GM06990 (cell line): ENCODE results near the gene MFSD6.

ENCODE experiments used
- DNase-seq: peaks from one replicate; pipeline ENCODE4 v3.0.0-alpha.2; 2011; ENCODE audit not compliant: insufficient read length; ENCODE audit errors: extremely low read depth
- H3K27me3 ChIP-seq: replicated peaks from 2 replicates; pipeline ENCODE4 v1.6.0; 2011; ENCODE audit warnings: low read length; ENCODE audit not compliant: control insufficient read depth, insufficient read depth
- H3K36me3 ChIP-seq: 2 replicates; pipeline ENCODE4 v1.5.1; 2011; ENCODE audit warnings: low read length; ENCODE audit not compliant: control insufficient read depth, insufficient read depth
- H3K4me3 ChIP-seq: replicated peaks from 2 replicates; pipeline ENCODE4 v1.5.1; 2011; ENCODE audit warnings: low read depth, mild to moderate bottlenecking, control low read depth, low read length
- TF ChIP-seq, protein P1 (sequence below): IDR thresholded peaks from 2 replicates; pipeline ENCODE4 v1.5.1; 2011; ENCODE audit warnings: low read length, control low read depth, mild to moderate bottlenecking, inconsistent platforms; ENCODE audit not compliant: insufficient read depth, poor library complexity, severe bottlenecking

MFSD6 gene

DNA sequence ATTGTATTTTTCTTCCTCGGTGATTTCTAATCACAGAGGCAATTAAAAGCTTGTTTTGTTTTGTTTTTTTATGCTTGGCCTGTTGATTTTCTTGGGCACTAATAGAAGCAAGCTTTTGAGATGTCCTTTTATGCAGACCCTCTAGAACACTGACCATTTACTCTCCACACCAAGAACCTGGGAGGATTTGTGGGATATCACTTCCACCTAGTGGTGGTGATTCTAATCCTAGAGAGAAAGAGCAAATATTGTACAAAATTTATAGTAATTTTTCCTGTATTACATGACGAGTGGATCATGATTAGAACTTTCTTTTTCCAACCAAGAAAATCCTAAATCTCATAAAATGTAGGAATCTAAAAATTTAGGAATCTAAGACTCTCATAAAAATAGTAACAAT, 102.9 kb downstream of the MFSD6 start:
- no peak overlapping the region for H3K4me3 ChIP-seq

DNA sequence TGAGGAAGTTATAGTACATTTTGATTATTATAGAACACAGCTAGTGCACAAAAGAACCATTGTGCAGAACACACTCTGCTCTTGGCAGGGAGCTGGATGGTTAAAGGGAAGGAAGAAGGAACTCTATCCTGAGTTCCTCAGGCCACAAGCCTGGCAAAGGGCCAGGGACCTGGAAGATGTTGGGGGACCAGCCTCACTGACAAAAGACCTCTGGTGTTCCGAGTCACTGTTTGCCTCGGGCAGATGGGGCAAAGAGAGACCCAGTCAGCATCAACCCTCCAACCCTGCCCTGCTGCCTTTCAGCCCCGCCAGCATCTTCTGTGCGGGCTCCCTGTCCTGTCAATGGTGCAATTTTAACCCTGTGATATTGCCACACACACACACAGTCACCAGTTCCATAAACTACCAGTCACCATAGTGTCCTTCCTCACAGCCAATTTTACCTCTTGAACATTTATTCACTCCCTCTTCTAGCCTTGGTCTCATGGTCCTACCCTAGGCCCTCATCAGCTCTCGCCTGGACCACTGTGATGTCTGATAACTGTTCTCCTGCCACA, 104.5 kb downstream of the MFSD6 start:
- Histone ChIP-seq H3K4me3 (no peak overlapping the region), H3K27me3 (no peaks in the 10 kb centered on the region), H3K36me3 (peaks cover 7% of the 10 kb centered on the region)
- DNase-seq: no peak
- TF ChIP-seq, protein P1, sequence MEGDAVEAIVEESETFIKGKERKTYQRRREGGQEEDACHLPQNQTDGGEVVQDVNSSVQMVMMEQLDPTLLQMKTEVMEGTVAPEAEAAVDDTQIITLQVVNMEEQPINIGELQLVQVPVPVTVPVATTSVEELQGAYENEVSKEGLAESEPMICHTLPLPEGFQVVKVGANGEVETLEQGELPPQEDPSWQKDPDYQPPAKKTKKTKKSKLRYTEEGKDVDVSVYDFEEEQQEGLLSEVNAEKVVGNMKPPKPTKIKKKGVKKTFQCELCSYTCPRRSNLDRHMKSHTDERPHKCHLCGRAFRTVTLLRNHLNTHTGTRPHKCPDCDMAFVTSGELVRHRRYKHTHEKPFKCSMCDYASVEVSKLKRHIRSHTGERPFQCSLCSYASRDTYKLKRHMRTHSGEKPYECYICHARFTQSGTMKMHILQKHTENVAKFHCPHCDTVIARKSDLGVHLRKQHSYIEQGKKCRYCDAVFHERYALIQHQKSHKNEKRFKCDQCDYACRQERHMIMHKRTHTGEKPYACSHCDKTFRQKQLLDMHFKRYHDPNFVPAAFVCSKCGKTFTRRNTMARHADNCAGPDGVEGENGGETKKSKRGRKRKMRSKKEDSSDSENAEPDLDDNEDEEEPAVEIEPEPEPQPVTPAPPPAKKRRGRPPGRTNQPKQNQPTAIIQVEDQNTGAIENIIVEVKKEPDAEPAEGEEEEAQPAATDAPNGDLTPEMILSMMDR: no peak

More for the DNA sequence above, 102.9 kb downstream of the MFSD6 start:
- no peaks in the 10 kb centered on the region for H3K27me3 ChIP-seq
- TF ChIP-seq, protein P1: peak; percentile 27
- no peak for DNase-seq
- H3K36me3 ChIP-seq: peaks cover 8% of the 10 kb centered on the region

DNA sequence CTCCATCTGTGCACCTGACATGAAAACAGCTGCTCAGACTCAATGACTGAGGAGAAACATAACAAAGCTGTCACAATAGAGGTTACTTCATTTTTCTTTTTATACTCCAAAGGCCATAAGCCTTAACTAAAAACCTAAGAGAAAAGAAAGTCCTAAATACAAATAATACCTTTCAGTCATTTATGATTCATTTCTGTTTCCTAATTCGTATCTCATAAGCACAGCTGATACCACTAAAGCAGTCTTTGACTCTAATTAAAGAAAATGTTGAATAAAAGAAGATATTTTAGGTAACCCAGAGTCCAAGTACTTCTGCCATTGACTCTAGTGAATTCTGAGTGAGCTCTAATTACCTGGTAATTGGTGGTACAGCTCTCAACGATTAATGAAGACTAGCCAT, 105.7 kb downstream of the MFSD6 start:
- Histone ChIP-seq H3K27me3 (no peaks in the 10 kb centered on the region), H3K36me3 (peaks cover 4% of the 10 kb centered on the region; the same call in 1 of the 2 replicates), H3K4me3 (no peak overlapping the region)
- DNase-seq: peak; percentile 33
- TF ChIP-seq, protein P1: no peak

DNA sequence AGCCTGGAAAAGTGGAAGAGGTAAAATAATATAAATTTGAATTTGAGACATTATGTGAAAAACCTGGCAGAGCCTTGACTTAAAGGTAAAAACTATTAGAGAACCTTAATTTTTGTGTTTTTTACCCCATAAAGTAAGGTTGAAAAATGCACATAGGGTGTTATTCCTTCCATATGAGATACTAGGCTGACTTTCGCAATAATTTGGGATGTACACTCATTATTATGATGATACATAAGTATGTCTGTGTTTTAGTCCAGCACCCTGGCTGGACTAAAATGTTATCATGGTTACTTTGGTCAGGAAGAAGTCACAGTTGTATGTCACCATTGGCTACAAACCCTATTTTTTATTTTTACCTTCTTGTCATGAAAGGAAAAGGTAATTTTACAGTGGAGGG, 106.5 kb downstream of the MFSD6 start:
- H3K27me3 ChIP-seq: no peaks in the 10 kb centered on the region
- peaks cover 2% of the 10 kb centered on the region; the same call in 1 of the 2 replicates for H3K36me3 ChIP-seq
- DNase-seq: no peak
- H3K4me3 ChIP-seq: no peak overlapping the region
- TF ChIP-seq, protein P1: no peak

DNA sequence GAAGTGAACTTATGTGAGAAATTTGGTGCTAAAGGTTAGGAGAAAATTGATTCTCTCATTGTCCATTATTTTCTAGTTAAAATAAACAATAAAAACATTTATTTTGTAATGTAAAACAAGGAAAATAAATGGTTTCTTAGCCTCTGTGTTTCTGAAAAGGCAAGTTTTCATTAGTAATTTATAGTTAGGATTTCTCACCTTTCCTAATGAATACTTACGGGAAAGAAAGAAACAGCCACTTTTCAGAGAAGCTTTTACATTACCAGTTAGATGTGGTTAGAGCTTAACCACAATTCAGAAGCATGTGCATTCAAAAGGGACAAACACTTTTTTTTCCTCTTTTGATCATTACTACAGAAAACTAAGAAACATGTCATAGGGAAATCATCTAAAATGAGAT, 107.5 kb downstream of the MFSD6 start:
- H3K4me3 ChIP-seq: no peak overlapping the region
- H3K27me3 ChIP-seq: no peaks in the 10 kb centered on the region
- TF ChIP-seq, protein P1: no peak
- no peak for DNase-seq
- H3K36me3 ChIP-seq: no peaks in the 10 kb centered on the region

DNA sequence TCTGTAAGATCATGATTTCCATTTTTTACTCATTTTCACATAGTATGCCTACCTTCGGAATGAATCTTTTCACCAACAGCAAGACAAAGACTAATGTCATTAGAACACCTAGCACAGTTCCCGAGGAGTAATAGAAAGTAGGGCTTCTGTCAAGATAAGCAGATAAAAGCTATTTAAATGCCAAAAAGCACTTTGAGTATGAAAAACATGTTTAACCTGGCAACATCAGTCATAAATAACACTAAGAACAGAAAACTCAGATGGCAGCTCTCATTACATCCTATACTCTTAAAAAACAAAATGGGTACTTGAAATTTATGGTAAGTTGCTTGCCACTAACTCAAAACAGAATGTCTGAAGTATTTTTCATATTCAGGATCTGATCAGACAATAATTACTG, 109.3 kb downstream of the MFSD6 start:
- no peak for DNase-seq
- Histone ChIP-seq H3K36me3 (no peaks in the 10 kb centered on the region), H3K27me3 (no peaks in the 10 kb centered on the region), H3K4me3 (no peak overlapping the region)
- TF ChIP-seq, protein P1: no peak
